H9 (cell line): ENCODE measurements around the gene EPHB3. TPM values are rescaled to one million over a fixed set of nuclear protein-coding genes. Genes with fewer than 3 reads are reported as not detected.

Source experiments
- DNase-seq: peaks from one replicate; pipeline ENCODE4 v3.0.0-alpha.2; 2017
- H2AFZ ChIP-seq: one replicate; pipeline ENCODE4 v1.6.1; 2013; ENCODE audit warnings: mild to moderate bottlenecking, low read length, control low read depth, moderate library complexity
- H2AK5ac ChIP-seq: 2 replicates; pipeline ENCODE4 v1.6.1; 2013; ENCODE audit warnings: low read length, control low read depth, mixed read lengths; ENCODE audit not compliant: insufficient read length
- H2BK120ac ChIP-seq: one replicate; pipeline ENCODE4 v1.6.1; 2013; ENCODE audit warnings: low read depth, mild to moderate bottlenecking, low read length, control low read depth, inconsistent platforms; ENCODE audit not compliant: poor library complexity, severe bottlenecking
- H2BK12ac ChIP-seq: 2 replicates; pipeline ENCODE4 v1.6.1; 2013; ENCODE audit warnings: low read length, control low read depth, mixed read lengths, low read depth; ENCODE audit not compliant: insufficient read length
- H2BK15ac ChIP-seq: 2 replicates; pipeline ENCODE4 v1.6.1; 2013; ENCODE audit warnings: low read depth, low read length, control low read depth
- H2BK20ac ChIP-seq: one replicate; pipeline ENCODE4 v1.6.1; 2013; ENCODE audit warnings: low read depth, mild to moderate bottlenecking, low read length, control low read depth, inconsistent platforms; ENCODE audit not compliant: poor library complexity, severe bottlenecking
- H2BK5ac ChIP-seq: 2 replicates; pipeline ENCODE4 v1.6.1; 2013; ENCODE audit warnings: low read length, control low read depth, mixed read lengths; ENCODE audit not compliant: insufficient read length
- H3K14ac ChIP-seq: 2 replicates; pipeline ENCODE4 v1.6.1; 2013; ENCODE audit warnings: low read length, control low read depth; ENCODE audit not compliant: insufficient read depth
- H3K18ac ChIP-seq: 2 replicates; pipeline ENCODE4 v1.6.1; 2013; ENCODE audit warnings: low read depth, mild to moderate bottlenecking, mixed read lengths, low read length, control low read depth; ENCODE audit not compliant: insufficient read length
- H3K23ac ChIP-seq: 2 replicates; pipeline ENCODE4 v1.6.1; 2013; ENCODE audit warnings: low read length, control low read depth, mixed read lengths, low read depth; ENCODE audit not compliant: insufficient read length
- H3K23me2 ChIP-seq: 2 replicates; pipeline ENCODE4 v1.6.1; 2013; ENCODE audit warnings: low read depth, mild to moderate bottlenecking, mixed read lengths, low read length, control low read depth; ENCODE audit not compliant: insufficient read length, poor library complexity, severe bottlenecking
- H3K27ac ChIP-seq: 2 replicates; pipeline ENCODE4 v1.5.1; 2013; ENCODE audit warnings: low read length, control low read depth, mixed read lengths, low read depth; ENCODE audit not compliant: insufficient read length
- H3K27me3 ChIP-seq: 2 replicates; pipeline ENCODE4 v1.6.1; 2013; ENCODE audit warnings: low read length, control low read depth, inconsistent platforms; ENCODE audit not compliant: insufficient read depth
- H3K4ac ChIP-seq: 2 replicates; pipeline ENCODE4 v1.6.1; 2013; ENCODE audit warnings: low read depth, mild to moderate bottlenecking, control low read depth, inconsistent platforms, low read length, moderate library complexity
- H3K4me1 ChIP-seq: 2 replicates; pipeline ENCODE4 v1.6.1; 2013; ENCODE audit warnings: low read length, control low read depth, inconsistent platforms; ENCODE audit not compliant: insufficient read depth
- H3K4me2 ChIP-seq: 2 replicates; pipeline ENCODE4 v1.6.1; 2013; ENCODE audit warnings: low read length, control low read depth, mixed read lengths; ENCODE audit not compliant: insufficient read length, insufficient read depth
- H3K56ac ChIP-seq: 2 replicates; pipeline ENCODE4 v1.6.1; 2013; ENCODE audit warnings: low read depth, mild to moderate bottlenecking, mixed read lengths, low read length, control low read depth; ENCODE audit not compliant: insufficient read length
- H3K79me1 ChIP-seq: 2 replicates; pipeline ENCODE4 v1.6.1; 2013; ENCODE audit warnings: low read depth, mild to moderate bottlenecking, moderate library complexity, low read length, control low read depth, inconsistent platforms; ENCODE audit not compliant: insufficient read depth, poor library complexity, severe bottlenecking
- H3K79me2 ChIP-seq: 2 replicates; pipeline ENCODE4 v1.6.1; 2013; ENCODE audit warnings: low read length, control low read depth, inconsistent platforms; ENCODE audit not compliant: insufficient read depth
- H3K9ac ChIP-seq: 2 replicates; pipeline ENCODE4 v1.6.1; 2013; ENCODE audit warnings: low read length, control low read depth, mixed read lengths; ENCODE audit not compliant: insufficient read length; ENCODE audit errors: extremely low read depth
- H3K9me3 ChIP-seq: one replicate; pipeline ENCODE4 v1.6.1; 2013; ENCODE audit warnings: low read depth, low read length, inconsistent platforms; ENCODE audit not compliant: control insufficient read depth
- H3T11ph ChIP-seq: one replicate; pipeline ENCODE4 v1.6.1; 2013; ENCODE audit warnings: mild to moderate bottlenecking, low read length, control low read depth, inconsistent platforms
- H4K20me1 ChIP-seq: one replicate; pipeline ENCODE4 v1.6.1; 2013; ENCODE audit not compliant: control insufficient read depth, insufficient read length, insufficient read depth
- H4K5ac ChIP-seq: 2 replicates; pipeline ENCODE4 v1.6.1; 2013; ENCODE audit warnings: low read depth, mild to moderate bottlenecking, mixed read lengths, low read length, control low read depth; ENCODE audit not compliant: insufficient read length
- H4K8ac ChIP-seq: replicated peaks from 2 replicates; pipeline ENCODE4 v1.6.1; 2013; ENCODE audit warnings: low read length, control low read depth, mixed read lengths, low read depth; ENCODE audit not compliant: insufficient read length
- H4K91ac ChIP-seq: 2 replicates; pipeline ENCODE4 v1.6.1; 2013; ENCODE audit warnings: low read depth, mild to moderate bottlenecking, moderate library complexity, mixed read lengths, low read length, control low read depth; ENCODE audit not compliant: insufficient read length
- H3K27ac Mint-ChIP-seq, 3 experiments: 2 replicates in 2 of 3; 3 replicates in 1 of 3; pipeline ENCODE4 v1.8.0; 2020 to 2021; ENCODE audit warnings: mixed read lengths in 3 of 3, mild to moderate bottlenecking in 1 of 3, moderate library complexity in 1 of 3
- H3K27me3 Mint-ChIP-seq: 2 replicates; pipeline ENCODE4 v1.8.0; 2021; ENCODE audit warnings: low read depth, mild to moderate bottlenecking, moderate library complexity, mixed read lengths
- H3K36me3 Mint-ChIP-seq, 3 experiments: 2 replicates in 2 of 3; 3 replicates in 1 of 3; pipeline ENCODE4 v1.8.0; 2020 to 2021; ENCODE audit warnings: low read depth in 3 of 3, mixed read lengths in 3 of 3; ENCODE audit not compliant: insufficient read depth in 1 of 3
- H3K4me1 Mint-ChIP-seq, 2 experiments: 2 replicates each; pipeline ENCODE4 v1.8.0; 2020; ENCODE audit warnings: mixed read lengths in 2 of 2
- H3K4me3 Mint-ChIP-seq, 2 experiments: 2 replicates in 1 of 2; 3 replicates in 1 of 2; pipeline ENCODE4 v1.8.0; 2020 to 2021; ENCODE audit warnings: mild to moderate bottlenecking in 2 of 2, mixed read lengths in 2 of 2, moderate library complexity in 1 of 2
- H3K9me3 Mint-ChIP-seq, 2 experiments: 2 replicates in 1 of 2; 3 replicates in 1 of 2; pipeline ENCODE4 v1.8.0; 2020; ENCODE audit warnings: mild to moderate bottlenecking in 2 of 2, mixed read lengths in 2 of 2, moderate library complexity in 1 of 2
- WGBS: extraction: QIAGEN DNeasy Blood & Tissue Kit; methylation state at CpG from one replicate; pipeline ENCODE4 v1.1.7; 2013; ENCODE audit warnings: missing lambda C conversion rate, low lambda C conversion rate, mixed read lengths; ENCODE audit not compliant: insufficient read length; ENCODE audit errors: extremely low coverage; 5-methylcytosine and 5-hydroxymethylcytosine counted together
- total RNA-seq: library from RNA; stranded (reverse); gene quantifications from 2 replicates; pipeline ENCODE4 v1.2.1, GENCODE V29; 2021
- TF ChIP-seq, protein P1 (sequence below): fragments of 200-600 bp; sonication (generic); conservative IDR thresholded peaks from 3 replicates; pipeline ENCODE4 v1.8.0; 2021; ENCODE audit warnings: antibody characterized with exemption, mild to moderate bottlenecking

The EPHB3 gene
- total RNA-seq, 1 experiment from 2014 or later = 1.0 TPM

DNA sequence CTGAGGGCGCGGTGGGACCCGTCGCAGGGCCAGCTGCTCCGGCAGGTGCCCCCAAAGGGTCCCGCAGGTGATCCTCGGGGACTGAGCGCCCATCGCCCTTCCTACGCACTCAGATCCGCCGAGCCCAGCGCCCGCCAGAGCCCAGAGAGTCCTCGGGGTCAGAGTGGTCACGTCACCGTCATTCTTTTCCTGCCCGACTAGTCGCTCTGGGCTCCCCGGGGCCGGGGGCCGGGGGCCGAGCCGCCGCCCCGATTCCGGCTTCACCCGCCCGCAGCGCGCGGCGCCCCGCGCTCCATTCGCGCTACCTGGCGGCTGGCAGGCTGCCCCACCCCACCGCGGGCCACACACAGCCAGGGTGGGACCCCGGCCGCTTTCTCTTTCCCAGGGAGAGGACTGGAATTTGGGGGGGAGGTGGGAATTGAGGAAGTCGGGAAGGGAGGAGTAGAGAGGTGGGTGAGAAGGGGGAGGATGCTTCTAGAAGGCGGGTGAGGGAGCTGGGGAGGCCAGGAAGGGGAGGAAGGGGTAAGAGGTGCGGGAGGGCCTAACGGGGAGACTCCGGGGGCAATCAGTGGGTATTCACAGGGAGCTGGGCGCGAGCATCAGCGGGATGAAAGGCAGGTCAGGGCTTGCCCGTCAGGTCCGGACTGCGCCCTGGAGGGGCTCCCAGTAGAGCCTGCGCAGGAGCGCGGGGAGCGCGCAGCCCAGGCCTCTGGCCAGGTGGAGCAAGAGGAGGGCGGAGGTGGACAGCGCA lies 36.1 kb upstream of the EPHB3 start:
- Histone ChIP-seq H3T11ph (no peak overlapping the region), H2BK12ac (no peak overlapping the region), H4K20me1 (no peaks in the 10 kb centered on the region), H3K9ac (peak overlapping the region; percentile 32), H3K23me2 (peaks cover 8% of the 10 kb centered on the region), H3K9me3 (no peaks in the 10 kb centered on the region), H3K18ac (peak overlapping the region; percentile 91), H2AFZ (no peak overlapping the region), H3K4me1 (peaks cover 3% of the 10 kb centered on the region; the same call in 1 of the 2 replicates), H4K8ac (no peak overlapping the region), H3K4ac (no peak overlapping the region), H2BK120ac (no peak overlapping the region), H2BK15ac (no peak overlapping the region), H2BK5ac (no peak overlapping the region), H3K79me1 (no peaks in the 10 kb centered on the region), H4K91ac (no peak overlapping the region), H2AK5ac (no peak overlapping the region), H3K27me3 (no peaks in the 10 kb centered on the region), H3K14ac (peak overlapping the region; percentile 96; the same call in 1 of the 2 replicates), H2BK20ac (no peak overlapping the region), H3K23ac (no peak overlapping the region), H4K5ac (no peak overlapping the region), H3K79me2 (no peaks in the 10 kb centered on the region), H3K27ac (peak overlapping the region; percentile 66), H3K56ac (no peak overlapping the region), H3K4me2 (peak overlapping the region; percentile 76)
- DNase-seq = peak; percentile 76
- Mint-ChIP-seq H3K27ac (peak overlapping the region; percentile 72 to 91 (median 82); a peak in 5 of 7 replicates), H3K27me3 (peaks cover 7% of the 10 kb centered on the region), H3K4me3 (peak overlapping the region; percentile 74 to 90), H3K4me1 (peaks cover 21% of the 10 kb centered on the region in 2 experiments), H3K9me3 (no peaks in the 10 kb centered on the region), H3K36me3 (no peaks in the 10 kb centered on the region)
- TF ChIP-seq, protein P1, sequence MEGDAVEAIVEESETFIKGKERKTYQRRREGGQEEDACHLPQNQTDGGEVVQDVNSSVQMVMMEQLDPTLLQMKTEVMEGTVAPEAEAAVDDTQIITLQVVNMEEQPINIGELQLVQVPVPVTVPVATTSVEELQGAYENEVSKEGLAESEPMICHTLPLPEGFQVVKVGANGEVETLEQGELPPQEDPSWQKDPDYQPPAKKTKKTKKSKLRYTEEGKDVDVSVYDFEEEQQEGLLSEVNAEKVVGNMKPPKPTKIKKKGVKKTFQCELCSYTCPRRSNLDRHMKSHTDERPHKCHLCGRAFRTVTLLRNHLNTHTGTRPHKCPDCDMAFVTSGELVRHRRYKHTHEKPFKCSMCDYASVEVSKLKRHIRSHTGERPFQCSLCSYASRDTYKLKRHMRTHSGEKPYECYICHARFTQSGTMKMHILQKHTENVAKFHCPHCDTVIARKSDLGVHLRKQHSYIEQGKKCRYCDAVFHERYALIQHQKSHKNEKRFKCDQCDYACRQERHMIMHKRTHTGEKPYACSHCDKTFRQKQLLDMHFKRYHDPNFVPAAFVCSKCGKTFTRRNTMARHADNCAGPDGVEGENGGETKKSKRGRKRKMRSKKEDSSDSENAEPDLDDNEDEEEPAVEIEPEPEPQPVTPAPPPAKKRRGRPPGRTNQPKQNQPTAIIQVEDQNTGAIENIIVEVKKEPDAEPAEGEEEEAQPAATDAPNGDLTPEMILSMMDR = no peak
- no CpG with 5 or more reads among the region's 60 CpGs for WGBS
